Renal cortical epithelial cell (primary cell): ENCODE data around the gene WDR3. TPM values are rescaled to one million over a fixed set of nuclear protein-coding genes. Genes with fewer than 3 reads are reported as not detected.
A peak's percentile ranks its signal among the peaks of the same experiment; 100 is the strongest.
"Not testable (repeated sequence)": the region's sequence is repeated elsewhere in the genome, so short reads cannot be mapped to it uniquely, and the experiment has no call there.

Source experiments
- DNase-seq: peaks from one replicate; pipeline ENCODE4 v3.0.0-alpha.2; 2011; ENCODE audit warnings: low read depth
- total RNA-seq: library from RNA; depleted of rRNA; stranded (reverse); fragments of >200 nt; gene quantifications from 2 replicates; pipeline ENCODE4 v1.2.3, GENCODE V29; 2014

Gene WDR3
- 20.5 and 47.1 TPM in 2 replicates for total RNA-seq

DNA sequence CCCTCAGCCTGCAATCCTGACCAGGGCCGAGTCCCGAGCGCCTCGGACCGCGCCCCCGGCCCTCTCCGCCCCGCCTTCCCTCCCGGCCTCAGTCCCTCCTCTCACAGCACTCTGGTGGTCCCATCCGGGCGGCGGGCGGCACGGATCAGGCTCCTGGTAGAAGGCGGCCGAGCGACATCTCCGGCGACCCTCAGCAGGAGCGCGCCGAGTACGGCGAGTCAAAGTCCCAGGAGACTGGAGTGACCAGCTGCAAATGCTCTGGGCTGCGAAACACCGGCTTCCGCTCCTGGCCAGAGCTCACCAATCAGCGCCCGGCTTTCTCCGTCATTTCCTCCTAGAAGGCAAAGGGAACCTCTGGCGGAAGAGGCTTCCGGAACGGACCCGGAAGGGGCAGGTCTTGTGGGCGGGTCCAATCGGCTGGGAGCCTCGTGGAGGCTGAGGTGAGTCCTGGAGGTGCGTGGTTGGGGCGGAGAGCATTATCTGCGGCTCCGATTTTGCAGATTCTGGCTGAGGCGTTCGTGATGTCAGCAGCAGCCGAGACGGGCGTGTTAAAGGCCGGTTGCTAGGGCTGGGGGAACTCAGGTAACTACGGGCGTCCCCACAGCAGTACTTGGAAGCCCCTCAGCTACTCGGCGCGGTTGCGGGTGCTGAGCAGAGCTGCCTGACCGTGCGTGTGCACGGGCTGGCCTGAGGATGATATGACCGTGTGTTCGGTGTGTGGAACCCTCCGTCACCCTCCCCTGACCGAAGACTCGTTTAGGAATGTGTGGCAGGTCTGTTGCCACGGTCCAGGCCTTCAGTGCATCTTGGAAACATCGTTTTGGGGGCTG, at the start of gene WDR3, which contains the start of gene GDAP2:
TSS of gene WDR3 (plus strand) at position 397 of the 830 bp plus-strand sequence. CDS start 3,581 bp downstream, outside the sequence.
TSS of gene GDAP2 (minus strand) at position 279 of the 830 bp plus-strand sequence. CDS start 9,264 bp downstream, outside the sequence.
- DNase-seq: peak; percentile 96

DNA sequence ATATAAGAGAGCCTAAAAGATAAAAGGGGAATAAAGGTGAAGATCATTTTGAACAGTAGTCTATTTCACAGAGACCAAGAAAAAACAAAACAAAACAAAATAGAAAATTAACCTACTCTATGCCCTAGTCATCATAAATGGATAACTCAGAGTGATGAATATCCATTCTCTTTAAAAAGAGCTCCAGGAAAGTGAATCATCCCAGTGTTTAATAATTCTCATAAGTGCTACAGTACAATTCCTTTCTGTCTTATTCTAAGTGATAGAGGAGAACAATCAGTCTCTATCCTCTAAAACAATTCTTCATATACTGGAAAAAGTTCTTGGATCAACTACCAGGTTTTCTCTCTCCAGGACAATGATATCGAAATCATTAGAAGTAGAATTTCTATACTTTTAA, 45.9 kb upstream of the WDR3 start:
- peak; percentile 19 for DNase-seq

DNA sequence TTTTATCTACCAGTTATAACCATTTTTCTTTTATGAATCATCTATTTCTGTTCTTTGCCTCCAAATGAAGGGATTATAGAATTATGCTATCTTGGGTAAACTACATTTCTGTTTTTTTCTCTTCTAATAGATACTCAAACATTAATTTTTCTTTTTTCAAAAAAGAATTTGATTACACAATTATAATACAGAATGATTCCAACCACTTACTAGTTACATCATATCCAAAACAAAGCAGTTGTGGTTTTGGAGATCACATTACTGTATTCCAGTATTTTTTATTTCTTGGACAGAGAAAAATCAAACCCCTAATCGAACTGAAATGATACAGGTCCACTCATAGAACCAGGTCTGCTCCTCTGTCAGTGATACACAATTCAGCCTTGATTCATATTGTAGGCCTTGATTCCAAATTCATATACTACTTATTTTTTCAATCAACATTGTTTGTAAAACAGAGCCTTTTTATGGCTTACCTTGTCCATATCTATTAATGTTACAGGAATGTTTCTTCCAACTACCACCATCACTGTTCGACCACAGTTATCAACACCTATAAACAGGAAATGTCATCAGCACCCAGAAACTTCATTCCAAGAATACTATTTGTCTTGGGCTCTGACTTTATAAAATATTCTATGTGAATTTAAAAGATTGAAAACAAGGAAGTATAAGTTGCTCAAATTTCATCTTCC, 43.3 kb upstream of the WDR3 start:
- no peak for DNase-seq

DNA sequence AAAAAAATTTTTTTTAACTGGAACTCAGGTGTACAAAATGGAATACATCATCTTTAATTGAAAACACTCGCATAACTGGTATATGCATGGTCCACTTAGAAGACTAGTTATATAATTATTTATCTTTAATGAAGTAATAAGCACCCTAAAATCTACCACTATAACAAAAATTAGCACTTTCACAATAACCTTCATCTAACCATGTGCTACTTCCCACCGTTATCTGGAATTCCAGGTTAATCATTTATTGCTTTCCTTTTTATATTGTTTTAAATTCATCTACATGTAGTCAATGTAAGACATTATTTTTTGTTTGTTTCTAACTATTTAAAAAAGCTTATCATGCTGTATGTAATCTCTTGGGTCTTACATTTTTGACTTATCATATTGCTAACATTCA, 39.1 kb upstream of the WDR3 start:
- no peak for DNase-seq

DNA sequence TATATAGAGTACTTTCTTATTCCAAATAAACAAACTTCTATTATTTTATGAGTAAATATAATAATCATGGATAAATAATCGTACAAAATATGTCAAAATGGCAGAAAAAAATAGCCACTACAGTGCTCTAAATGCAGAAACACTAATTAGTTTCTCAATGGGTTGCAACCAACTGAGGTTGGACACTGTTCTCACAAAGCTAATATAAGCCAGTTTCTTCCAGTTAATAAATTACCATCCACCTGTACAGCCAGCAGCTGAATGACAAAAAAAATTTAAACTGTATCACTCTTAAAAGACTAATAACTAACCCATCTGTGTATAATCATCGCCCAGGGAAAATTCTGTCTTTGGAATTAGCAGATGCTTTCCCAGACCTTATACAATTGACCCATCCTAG, 37.0 kb upstream of the WDR3 start:
- DNase-seq: peak; percentile 32

DNA sequence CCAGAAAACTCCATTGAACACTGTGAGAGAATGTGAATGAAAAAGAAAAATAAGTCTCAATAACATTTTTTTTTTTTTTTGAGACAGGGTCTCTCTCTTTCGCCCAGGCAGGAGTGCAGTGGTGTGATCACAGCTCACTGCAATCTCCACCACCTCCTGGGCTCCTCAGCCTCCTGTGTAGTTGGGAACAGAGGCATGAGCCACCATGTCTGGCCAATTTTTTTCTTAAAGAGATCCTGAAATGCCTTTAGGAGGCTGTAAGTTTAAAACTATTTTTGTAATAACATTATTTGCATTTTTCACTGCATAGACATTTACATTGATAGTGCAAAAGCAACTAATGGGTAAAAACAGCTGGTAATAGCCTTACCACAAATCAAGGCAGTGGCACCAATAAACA, 35.5 kb upstream of the WDR3 start:
- no peak for DNase-seq

DNA sequence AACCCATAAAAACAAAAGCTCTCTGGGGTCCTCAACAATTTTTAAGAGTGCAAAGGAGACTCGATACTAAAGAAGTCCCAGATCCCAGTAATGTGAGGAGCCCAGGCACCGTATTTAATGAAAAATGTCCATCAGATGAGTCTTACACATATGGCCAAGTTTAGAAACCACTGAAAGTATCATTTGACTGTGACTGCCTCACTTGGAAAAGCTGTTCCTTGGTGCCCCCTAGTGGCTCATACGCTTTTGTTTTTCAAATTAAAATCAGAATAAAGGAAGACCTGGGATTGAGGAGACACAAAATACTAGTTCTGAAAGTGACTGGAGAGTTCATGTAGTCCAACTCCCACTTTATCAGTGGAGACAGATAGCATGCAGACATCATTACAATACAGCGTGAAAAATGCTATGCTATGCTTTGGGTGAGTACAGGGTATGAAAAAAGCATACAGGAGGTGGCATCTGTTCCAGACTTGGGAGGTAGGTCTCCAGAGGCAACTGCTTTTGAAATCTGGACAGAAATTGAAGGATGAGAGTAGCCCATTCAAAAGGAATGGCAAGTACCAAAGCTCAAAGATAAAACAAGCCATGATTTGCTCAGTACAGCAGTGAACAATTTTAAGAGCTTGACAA, 33.9 kb upstream of the WDR3 start:
- peak; percentile 83 for DNase-seq

DNA sequence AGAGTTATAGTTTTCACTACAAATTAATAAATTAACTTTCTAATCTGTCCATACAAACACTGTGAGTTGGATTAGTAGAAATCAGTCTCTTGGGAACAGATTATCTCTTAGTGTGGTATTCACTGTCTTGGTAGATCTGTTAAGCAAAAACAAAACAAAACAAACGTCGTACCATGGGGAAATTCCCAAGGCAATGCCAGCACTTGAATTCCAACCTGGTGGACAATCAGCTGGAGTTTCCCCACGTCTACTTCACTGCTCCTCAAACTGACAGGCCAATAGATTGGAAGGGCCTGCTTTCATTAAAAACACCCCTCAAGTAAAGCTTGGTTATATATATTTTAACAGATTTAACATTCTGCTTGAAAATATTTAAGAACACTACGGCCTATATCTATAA, 32.0 kb upstream of the WDR3 start:
- DNase-seq: peak; percentile 23

DNA sequence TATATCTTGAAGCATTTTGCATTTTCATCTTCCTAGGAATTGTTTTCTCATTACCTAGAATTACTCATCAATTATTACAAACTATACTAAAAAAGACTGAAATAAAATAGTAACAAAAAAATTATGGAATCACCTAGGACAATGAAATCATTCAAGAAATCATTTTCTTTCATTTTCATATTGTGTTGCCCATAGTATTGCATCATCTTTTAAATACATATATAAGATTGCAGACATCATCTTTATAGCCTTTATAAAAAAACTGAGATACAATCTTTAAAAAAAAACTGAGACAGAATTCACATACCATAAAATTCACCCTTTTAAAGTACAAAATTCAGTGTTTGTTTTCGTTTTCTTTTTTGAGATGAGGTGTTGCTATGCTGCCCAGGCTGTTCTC, 29.7 kb upstream of the WDR3 start:
- DNase-seq: no peak

DNA sequence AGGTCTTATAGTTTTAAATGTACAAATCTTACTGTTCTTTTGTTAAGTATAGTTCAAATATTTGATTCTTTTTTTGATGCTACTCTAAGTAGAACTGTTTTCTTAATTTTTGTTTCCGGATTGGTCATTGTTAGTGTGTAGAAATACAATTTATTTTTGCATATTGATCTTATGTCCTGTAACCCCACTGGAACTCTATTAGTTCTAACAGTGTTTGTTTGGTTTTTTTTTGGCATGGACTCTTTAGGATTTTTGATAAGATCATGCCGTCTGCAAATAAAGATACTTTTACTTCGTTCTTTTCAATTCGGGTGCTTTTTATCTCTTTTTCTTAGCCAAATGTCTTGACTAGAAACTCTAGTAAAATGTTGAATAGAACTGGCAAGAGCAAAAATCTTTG, 26.6 kb upstream of the WDR3 start:
- no peak for DNase-seq

DNA sequence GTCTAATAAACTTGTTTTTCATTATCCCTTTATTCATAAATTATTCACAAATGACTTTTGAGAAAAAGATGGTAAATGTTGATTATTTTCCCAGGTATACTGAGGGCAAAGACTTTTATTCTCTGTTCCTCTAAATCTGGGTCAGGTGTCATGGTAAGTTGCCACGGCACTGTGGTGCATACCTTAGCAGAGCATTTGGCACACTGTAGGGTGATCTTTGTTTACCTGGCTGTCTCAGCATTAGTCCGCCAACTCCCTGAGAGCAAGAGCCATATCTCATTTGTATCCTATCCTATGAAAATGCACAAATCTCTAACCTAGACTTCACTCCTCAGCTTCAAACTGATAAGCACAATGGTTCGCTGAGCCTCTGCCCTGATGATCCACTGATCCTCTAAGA, 25.1 kb upstream of the WDR3 start:
- no peak for DNase-seq

DNA sequence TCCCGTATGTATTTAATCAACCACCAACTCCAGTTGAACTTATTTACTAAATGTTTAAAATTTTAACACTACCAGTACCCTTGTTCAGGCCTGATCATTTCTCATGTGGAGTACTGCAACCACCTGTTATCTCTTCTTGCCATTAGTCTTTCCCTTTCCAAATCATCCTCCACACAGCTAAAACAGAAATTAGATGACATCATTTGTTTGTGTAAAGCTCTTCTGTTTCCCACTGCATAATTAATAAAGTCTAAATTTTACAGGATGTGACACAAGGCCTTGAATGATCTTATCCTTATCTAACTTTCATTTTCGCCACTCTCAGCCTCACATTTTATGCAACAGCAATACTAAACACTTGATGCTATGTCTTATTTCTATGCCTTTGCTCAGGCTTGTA, 24.5 kb upstream of the WDR3 start:
- no peak for DNase-seq

DNA sequence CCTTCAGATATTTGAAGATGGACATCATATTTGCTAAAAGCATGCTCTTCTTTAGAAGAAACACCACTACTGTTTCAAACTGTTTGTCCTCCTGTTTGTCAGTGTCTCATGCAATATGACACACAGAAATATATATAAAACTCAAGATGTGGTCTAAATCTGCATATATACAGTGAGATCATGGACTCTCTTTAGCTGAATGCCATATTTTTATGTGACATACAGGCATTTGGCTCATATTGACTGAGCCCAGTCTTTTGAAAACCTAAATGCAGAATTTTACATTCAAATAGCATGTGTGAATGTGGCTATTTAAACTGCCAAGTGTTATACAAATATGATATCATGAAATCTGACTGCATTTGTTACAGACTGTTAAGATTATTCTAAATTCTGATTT, 18.5 kb upstream of the WDR3 start:
- no peak for DNase-seq

DNA sequence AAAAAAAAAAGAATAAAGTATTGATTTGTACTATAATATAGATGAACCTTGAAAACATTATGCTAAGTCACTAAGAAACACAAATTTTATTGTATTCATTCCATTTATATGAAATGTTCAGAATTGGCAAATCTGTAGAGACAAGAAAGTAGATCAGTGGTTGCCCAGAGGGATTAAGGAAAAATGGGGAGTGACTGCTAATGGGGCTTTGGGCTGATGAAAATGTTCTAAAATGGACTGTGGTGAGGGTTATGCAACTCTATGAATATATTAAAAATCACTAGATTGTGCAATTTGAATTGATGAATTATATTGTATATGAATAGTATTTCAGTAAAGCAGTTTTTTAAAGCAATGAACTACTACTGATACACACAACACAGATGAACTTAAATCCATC, 10.2 kb upstream of the WDR3 start:
- no peak for DNase-seq

DNA sequence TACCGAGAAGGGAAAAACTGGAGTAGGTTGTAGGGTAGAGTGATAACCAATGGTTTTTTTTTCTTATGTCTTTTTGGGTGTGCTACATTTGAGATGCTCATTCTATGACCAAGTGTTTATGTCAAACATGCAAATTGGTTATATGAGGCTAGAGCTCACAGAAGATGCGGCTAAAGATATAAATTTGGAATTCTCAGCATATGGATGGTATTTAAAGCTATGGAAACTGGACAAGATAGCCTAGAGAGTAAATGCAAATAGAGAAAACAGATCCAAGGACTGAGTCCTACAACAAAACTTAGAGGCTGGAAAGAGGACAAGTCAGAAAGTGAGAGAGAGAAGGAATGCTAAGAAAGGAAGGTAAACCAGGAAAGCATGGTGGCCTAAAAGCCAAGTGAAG, 7.5 kb upstream of the WDR3 start:
- no peak for DNase-seq

DNA sequence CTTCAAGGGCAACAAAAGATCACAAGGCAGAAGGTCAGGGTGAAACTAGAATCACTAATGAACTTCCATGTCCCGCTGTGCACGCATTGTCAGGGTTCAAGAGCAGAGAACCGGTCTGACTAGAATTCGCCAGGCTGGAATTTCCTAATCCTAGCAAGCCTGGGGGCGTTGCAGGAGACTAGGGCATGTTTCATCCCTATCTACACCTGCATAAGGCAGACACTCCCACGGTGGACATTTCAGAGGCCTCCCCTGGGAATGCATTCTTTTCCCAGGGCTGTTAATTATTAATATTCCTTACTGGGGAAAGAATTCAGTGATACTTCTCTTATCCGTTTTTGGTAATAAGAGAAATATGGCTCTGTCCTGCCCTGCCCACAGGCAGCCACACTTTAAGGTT, 6.8 kb upstream of the WDR3 start:
- not testable (repeated sequence) for DNase-seq

DNA sequence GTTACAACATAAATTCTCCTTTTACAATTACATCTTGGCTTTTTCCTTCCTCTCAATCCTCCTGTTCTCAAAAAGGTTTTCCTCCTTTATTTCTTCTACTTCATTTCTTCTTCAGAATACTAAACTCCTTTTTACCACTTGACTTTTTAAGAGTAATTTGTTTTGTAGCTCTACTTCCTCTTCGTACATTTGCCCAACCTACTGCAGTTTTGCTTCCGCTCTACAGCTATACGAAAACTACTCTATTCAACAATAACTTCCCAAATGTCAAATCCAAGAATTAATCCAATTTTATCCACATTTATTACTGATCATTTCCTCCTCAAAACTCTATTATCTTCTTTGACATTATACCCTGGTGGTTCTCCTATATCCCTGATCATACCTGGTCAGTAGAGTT, 3.6 kb upstream of the WDR3 start:
- DNase-seq: no peak

DNA sequence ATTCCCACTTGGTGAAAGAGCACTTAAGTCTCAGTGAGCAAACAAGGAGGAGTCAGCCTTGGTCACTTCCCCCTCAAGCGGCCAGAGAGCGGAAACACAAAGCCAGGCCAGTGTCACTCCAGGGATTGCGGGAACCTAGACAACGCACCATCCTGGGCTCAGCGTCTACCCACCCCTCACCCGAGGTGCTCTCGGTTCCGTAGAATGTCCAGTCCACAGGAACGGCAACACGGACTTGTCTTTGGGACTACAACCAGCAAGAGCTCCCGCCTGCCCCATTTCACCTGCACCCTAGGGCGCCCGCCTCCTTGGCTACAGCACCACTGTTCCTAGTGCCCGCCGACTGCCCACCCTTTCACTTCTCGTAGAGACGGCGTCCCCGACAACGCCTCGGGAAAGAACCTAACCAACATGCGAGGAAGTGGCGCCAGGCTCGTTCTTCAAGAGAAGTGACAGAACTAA, 627 bp upstream of the WDR3 start:
- DNase-seq: peak; percentile 72

DNA sequence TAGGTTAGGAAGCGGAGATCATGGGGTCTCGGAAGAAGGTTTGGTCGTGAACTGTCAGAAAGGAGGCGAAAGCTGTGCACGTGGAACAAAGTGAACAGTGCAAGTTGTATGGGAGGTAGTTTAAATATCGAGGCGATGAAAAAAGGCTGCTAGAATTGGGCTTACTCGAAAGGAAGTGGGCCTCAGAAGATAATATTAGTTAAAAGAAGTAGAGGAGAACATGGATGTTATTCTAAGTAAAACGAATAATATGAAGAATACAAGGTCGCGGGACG, 571 bp downstream of the WDR3 start:
- DNase-seq: peak; percentile 3

DNA sequence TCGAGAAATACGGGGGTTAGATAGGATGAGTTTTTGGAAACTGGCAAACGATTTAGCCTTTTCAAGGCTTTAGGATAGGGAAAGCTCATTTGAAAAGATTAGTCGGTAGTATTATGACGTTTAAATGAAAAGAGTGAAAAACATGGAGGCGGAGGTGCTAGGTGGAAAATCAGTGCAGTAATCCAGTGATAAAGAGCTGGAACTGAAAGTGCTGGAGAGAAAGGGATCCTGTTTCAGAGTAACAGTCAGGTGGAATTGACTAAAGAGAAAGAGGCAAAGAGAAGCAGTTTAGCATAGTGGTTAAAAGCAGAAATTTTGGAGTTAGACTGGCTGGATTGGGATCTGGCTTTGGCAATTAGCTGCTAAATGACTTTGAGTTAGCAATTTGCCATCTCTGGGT, 945 bp downstream of the WDR3 start:
- peak; percentile 23 for DNase-seq

DNA sequence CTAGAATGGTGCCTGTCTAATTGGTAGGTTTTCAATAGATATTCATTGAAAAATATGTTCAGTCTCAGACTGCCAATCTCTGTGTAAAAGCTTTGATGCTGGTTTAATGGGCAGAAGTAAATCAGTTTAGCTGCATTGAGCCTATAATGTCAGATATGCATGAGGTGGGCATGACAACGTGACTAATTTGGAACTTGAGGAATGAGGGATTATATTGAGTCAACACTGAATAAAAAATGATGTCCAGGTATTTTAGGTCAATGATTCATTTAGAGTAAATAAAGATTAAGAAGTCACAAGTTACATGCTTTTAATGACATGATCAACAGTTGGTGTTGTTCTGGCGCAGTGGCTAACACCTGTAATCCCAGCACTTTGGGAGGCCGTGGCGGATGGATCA, 3.0 kb downstream of the WDR3 start:
- peak; percentile 26 for DNase-seq

DNA sequence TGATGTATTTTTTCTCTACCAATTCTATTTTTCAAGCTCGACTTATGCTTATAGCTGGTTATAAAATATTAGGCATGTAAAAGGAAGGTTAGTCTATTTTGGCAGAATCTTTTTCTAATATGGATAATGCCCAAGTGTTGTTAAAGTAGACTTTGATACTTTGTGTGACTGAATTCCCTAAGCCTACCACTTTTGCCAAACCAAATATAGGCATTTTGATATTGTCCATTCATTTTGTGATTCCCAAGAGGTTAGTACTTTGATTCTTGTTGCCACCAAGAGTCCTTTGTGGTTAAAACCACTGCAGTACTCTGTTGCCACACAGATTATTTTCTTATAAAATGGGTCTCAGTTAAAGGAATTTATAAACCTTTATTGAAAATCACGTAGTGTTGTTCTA, 4.2 kb downstream of the WDR3 start:
- DNase-seq: no peak

DNA sequence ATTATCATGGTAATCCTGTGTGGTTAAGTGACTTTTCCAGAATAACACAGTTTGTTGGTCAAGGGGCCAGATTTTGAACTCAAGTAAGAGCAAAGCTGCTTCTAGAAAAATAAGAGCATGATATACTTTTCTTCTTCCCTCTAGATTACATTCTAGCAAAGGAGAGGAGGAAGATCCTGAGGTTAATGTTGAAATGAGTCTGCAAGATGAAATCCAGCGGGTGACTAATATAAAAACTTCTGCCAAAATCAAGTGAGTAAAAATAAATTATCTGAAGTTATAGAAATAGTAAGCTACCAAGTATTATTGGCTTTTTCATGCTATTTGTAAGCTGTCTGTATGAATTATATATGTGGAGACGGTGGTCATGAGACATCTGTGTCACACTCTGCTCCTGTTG, 12.8 kb downstream of the WDR3 start:
- DNase-seq: no peak
